IMR-90 (cell line): ENCODE results near the gene TTBK2. TPM values are rescaled to one million over a fixed set of nuclear protein-coding genes. Genes with fewer than 3 reads are reported as not detected.

Source experiments
- ATAC-seq: fragments of 200-7000 bp; cut with Tn5 transposase; 2 replicates; pipeline ENCODE4 v1.9.1; 2020; ENCODE audit warnings: low read depth, mild to moderate bottlenecking, moderate library complexity
- BruUV-seq: library from RNA; stranded (reverse); fragments of 400-500 nt; replicated peaks from 2 replicates; lab custom pipeline; 2021; lab: Mats Ljungman, UMichigan
- CTCF ChIA-PET: fragments of 300-600 bp; formaldehyde crosslinking; extraction: SDS; loops from one replicate; lab custom pipeline; 2021; ENCODE audit warnings: antibody characterized with exemption; lab: Yijun Ruan, JAX
- POLR2A ChIA-PET: fragments of 300-600 bp; sonication (Branson Sonifier 250); formaldehyde crosslinking; loops from one replicate; lab custom pipeline; 2022; ENCODE audit warnings: antibody characterized with exemption; ENCODE audit not compliant: unreplicated experiment; lab: Charles Lee
- DNase-seq: peaks from one replicate; pipeline ENCODE4 v3.0.0; 2013
- H2AFZ ChIP-seq: replicated peaks from 2 replicates; pipeline ENCODE3; 2013; ENCODE audit warnings: low read length, mild to moderate bottlenecking; ENCODE audit not compliant: poor library complexity
- H2AK5ac ChIP-seq: 2 replicates; pipeline ENCODE4 v1.6.1; 2013; ENCODE audit warnings: low read depth, low read length, inconsistent platforms
- H2AK9ac ChIP-seq: replicated peaks from 2 replicates; pipeline ENCODE3; 2013; ENCODE audit warnings: mild to moderate bottlenecking, low read depth, low read length, moderate library complexity; ENCODE audit not compliant: poor library complexity
- H2BK120ac ChIP-seq: 2 replicates; pipeline ENCODE4 v1.6.1; 2013; ENCODE audit warnings: low read depth, low read length, inconsistent platforms
- H2BK15ac ChIP-seq: 3 replicates; pipeline ENCODE4 v1.6.1; 2013; ENCODE audit warnings: low read depth, low read length, inconsistent platforms
- H2BK20ac ChIP-seq: 2 replicates; pipeline ENCODE4 v1.6.1; 2013; ENCODE audit warnings: low read depth, mild to moderate bottlenecking, inconsistent platforms, low read length, moderate library complexity
- H2BK5ac ChIP-seq: 2 replicates; pipeline ENCODE4 v1.6.1; 2013; ENCODE audit warnings: mild to moderate bottlenecking, low read depth, low read length, inconsistent platforms; ENCODE audit not compliant: poor library complexity, severe bottlenecking
- H3K14ac ChIP-seq: replicated peaks from 2 replicates; pipeline ENCODE4 v1.6.1; 2013; ENCODE audit warnings: low read depth, low read length, inconsistent platforms
- H3K18ac ChIP-seq: 2 replicates; pipeline ENCODE4 v1.6.1; 2013; ENCODE audit warnings: low read depth, low read length, control low read depth
- H3K23ac ChIP-seq: 2 replicates; pipeline ENCODE4 v1.6.1; 2013; ENCODE audit warnings: low read depth, low read length, inconsistent platforms
- H3K27ac ChIP-seq: 2 replicates; pipeline ENCODE4 v1.5.1; 2013; ENCODE audit warnings: mild to moderate bottlenecking, control low read depth, low read length; ENCODE audit not compliant: insufficient read depth
- H3K27me3 ChIP-seq: 2 replicates; pipeline ENCODE4 v1.6.1; 2013; ENCODE audit warnings: low read length; ENCODE audit not compliant: control insufficient read depth, insufficient read depth
- H3K36me3 ChIP-seq: 2 replicates; pipeline ENCODE4 v1.6.1; 2013; ENCODE audit warnings: low read length, mixed read lengths; ENCODE audit not compliant: control insufficient read depth, insufficient read depth
- H3K4ac ChIP-seq: 2 replicates; pipeline ENCODE4 v1.6.1; 2013; ENCODE audit warnings: low read depth, low read length, inconsistent platforms
- H3K4me1 ChIP-seq: 2 replicates; pipeline ENCODE4 v1.6.1; 2013; ENCODE audit warnings: low read length, mixed read lengths; ENCODE audit not compliant: control insufficient read depth, insufficient read depth
- H3K4me2 ChIP-seq: 2 replicates; pipeline ENCODE4 v1.6.1; 2013; ENCODE audit warnings: low read depth, mild to moderate bottlenecking, control low read depth, low read length, moderate library complexity
- H3K4me3 ChIP-seq: 2 replicates; pipeline ENCODE4 v1.5.1; 2013; ENCODE audit warnings: low read depth, mild to moderate bottlenecking, control low read depth, low read length, moderate library complexity; ENCODE audit not compliant: insufficient read depth
- H3K56ac ChIP-seq: 2 replicates; pipeline ENCODE4 v1.6.1; 2013; ENCODE audit warnings: low read length, inconsistent platforms; ENCODE audit not compliant: insufficient read depth; ENCODE audit errors: extremely low read depth
- H3K79me1 ChIP-seq, 2 experiments: 2 replicates each; pipeline ENCODE4 v1.6.1; 2013; ENCODE audit warnings: low read length in 2 of 2, inconsistent platforms in 1 of 2, low read depth in 1 of 2
- H3K9ac ChIP-seq: 2 replicates; pipeline ENCODE4 v1.6.1; 2013; ENCODE audit warnings: low read depth, low read length, control low read depth
- H3K9me1 ChIP-seq: 2 replicates; pipeline ENCODE4 v1.6.1; 2013; ENCODE audit warnings: low read length, inconsistent platforms; ENCODE audit not compliant: insufficient read depth
- H3K9me3 ChIP-seq: 2 replicates; pipeline ENCODE4 v1.6.1; 2013; ENCODE audit warnings: low read length; ENCODE audit not compliant: control insufficient read depth, insufficient read depth
- H4K20me1 ChIP-seq: 2 replicates; pipeline ENCODE4 v1.6.1; 2013; ENCODE audit warnings: low read length, inconsistent platforms; ENCODE audit not compliant: insufficient read depth
- H4K5ac ChIP-seq: 2 replicates; pipeline ENCODE4 v1.6.1; 2013; ENCODE audit warnings: mild to moderate bottlenecking, low read depth, low read length, control low read depth
- H4K8ac ChIP-seq, 2 experiments: 2 replicates each; pipeline ENCODE4 v1.6.1; 2013; ENCODE audit warnings: low read depth in 2 of 2, low read length in 2 of 2, control low read depth in 1 of 2, inconsistent platforms in 1 of 2
- H4K91ac ChIP-seq: 2 replicates; pipeline ENCODE4 v1.6.1; 2013; ENCODE audit warnings: low read depth, low read length, inconsistent platforms; ENCODE audit not compliant: insufficient read depth
- BHLHE40 ChIP-seq: fragments of 150-350 bp; IDR thresholded peaks from 2 replicates; pipeline ENCODE4 v1.6.1; 2016; ENCODE audit warnings: mild to moderate bottlenecking, low read depth, low read length
- CHD1 ChIP-seq: IDR thresholded peaks from 2 replicates; pipeline ENCODE4 v1.6.1; 2012; ENCODE audit warnings: low read depth, low read length, improper control_type of control experiment
- FOS ChIP-seq: fragments of 150-350 bp; IDR thresholded peaks from 2 replicates; pipeline ENCODE4 v1.6.1; 2016; ENCODE audit warnings: low read depth, low read length
- POLR2A ChIP-seq: IDR thresholded peaks from 2 replicates; pipeline ENCODE4 v1.6.1; 2012; ENCODE audit warnings: mild to moderate bottlenecking, low read depth, low read length
- WGBS, 2 experiments: methylation state at CpG; one replicate each; pipeline versions ENCODE4 v1.1.5 to v1.1.7; 2013; ENCODE audit warnings: missing lambda C conversion rate in 2 of 2; ENCODE audit not compliant: insufficient read length in 1 of 2; ENCODE audit errors: extremely low coverage in 2 of 2; 5-methylcytosine and 5-hydroxymethylcytosine counted together
- dilution Hi-C: fragments of 300-500 bp; cut with HindIII; formaldehyde crosslinking; loops from one replicate; pipeline ENCODE4 v1.14.3; 2018; ENCODE audit warnings: low sequenced_read_pairs; ENCODE audit not compliant: unreplicated experiment
- in situ Hi-C: fragments of 300-500 bp; cut with MboI; formaldehyde crosslinking; loops from 3 replicates; pipeline ENCODE4 v1.14.3; 2019; ENCODE audit warnings: low sequenced_read_pairs, inconsistent platforms, mixed read lengths
- intact Hi-C: fragments of 100-400 bp; cut with micrococcal nuclease; formaldehyde crosslinking; loops from 2 replicates; pipeline ENCODE4 v1.10.0; 2022
- polyA plus RNA-seq, 3 experiments: library from polyadenylated mRNA; depleted of rRNA; stranded (reverse); fragments of >200 nt; gene quantifications; 2 replicates each; pipeline ENCODE4 v1.2.3, GENCODE V29; 2012; ENCODE audit warnings: low replicate concordance in 1 of 3
- total RNA-seq: library from RNA; depleted of rRNA; stranded (reverse); fragments of >200 nt; gene quantifications from 2 replicates; pipeline ENCODE4 v1.2.3, GENCODE V29; 2012
- TF ChIP-seq, protein P1 (sequence below): conservative IDR thresholded peaks from 2 replicates; pipeline ENCODE4 v1.5.1; 2012; ENCODE audit warnings: mild to moderate bottlenecking, low read depth, low read length, improper control_type of control experiment

Gene TTBK2
- total and polyA plus RNA-seq, 2 of the 4 experiments (the other 2 are of a cell fraction), result 2.4 to 3.2 TPM

DNA sequence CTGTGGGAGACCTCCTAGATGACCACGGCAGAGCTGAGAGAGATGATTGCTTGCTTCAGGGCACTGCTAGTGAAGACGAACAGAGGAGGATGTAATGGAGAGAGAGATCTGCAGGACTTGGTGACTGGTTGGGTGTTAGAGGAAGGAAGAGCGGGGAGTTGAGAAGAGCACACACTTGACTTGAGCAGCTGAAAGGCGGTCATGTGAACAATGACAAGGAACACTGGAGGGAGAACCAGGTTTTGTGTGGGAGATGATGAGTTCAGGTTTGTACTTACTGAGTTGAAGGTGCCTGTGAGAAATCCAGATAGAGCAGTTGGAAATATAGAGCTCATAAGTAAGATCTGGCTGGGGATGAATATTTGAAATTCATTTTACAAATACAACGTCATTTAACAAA, 224.0 kb downstream of the TTBK2 start:
- Histone ChIP-seq H3K4ac (no peak overlapping the region), H3K18ac (no peak overlapping the region), H2BK15ac (no peak overlapping the region), H4K5ac (no peak overlapping the region), H3K23ac (no peak overlapping the region), H4K8ac (no peak overlapping the region), H4K91ac (no peak overlapping the region), H3K4me1 (no peaks in the 10 kb centered on the region), H2AK5ac (no peak overlapping the region), H2BK20ac (no peak overlapping the region), H3K9ac (no peak overlapping the region), H3K79me1 (no peaks in the 10 kb centered on the region; a peak in 1 of 4 replicates), H2AK9ac (no peak overlapping the region), H3K27ac (no peak overlapping the region), H3K4me2 (no peak overlapping the region), H3K36me3 (peaks cover 20% of the 10 kb centered on the region), H3K4me3 (no peak overlapping the region), H3K9me3 (no peaks in the 10 kb centered on the region), H2AFZ (no peak overlapping the region), H4K20me1 (no peaks in the 10 kb centered on the region), H3K56ac (no peak overlapping the region), H2BK5ac (no peak overlapping the region), H3K14ac (no peak overlapping the region), H3K9me1 (peaks cover 13% of the 10 kb centered on the region; the same call in 1 of the 2 replicates), H2BK120ac (no peak overlapping the region), H3K27me3 (no peaks in the 10 kb centered on the region)
- no peak for ATAC-seq
- 92% methylated on average over 4 of the region's 5 CpGs; no CpG with 5 or more reads in 1 of the 2 experiments for WGBS, 2 experiments
- TF ChIP-seq POLR2A, result no peak
- TF ChIP-seq CHD1, result no peak
- TF ChIP-seq BHLHE40, result no peak
- TF ChIP-seq, protein P1, sequence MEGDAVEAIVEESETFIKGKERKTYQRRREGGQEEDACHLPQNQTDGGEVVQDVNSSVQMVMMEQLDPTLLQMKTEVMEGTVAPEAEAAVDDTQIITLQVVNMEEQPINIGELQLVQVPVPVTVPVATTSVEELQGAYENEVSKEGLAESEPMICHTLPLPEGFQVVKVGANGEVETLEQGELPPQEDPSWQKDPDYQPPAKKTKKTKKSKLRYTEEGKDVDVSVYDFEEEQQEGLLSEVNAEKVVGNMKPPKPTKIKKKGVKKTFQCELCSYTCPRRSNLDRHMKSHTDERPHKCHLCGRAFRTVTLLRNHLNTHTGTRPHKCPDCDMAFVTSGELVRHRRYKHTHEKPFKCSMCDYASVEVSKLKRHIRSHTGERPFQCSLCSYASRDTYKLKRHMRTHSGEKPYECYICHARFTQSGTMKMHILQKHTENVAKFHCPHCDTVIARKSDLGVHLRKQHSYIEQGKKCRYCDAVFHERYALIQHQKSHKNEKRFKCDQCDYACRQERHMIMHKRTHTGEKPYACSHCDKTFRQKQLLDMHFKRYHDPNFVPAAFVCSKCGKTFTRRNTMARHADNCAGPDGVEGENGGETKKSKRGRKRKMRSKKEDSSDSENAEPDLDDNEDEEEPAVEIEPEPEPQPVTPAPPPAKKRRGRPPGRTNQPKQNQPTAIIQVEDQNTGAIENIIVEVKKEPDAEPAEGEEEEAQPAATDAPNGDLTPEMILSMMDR, result no peak
- no peak for TF ChIP-seq FOS
- in situ Hi-C loops, result no loop called here
- POLR2A ChIA-PET, result interaction anchor here (0.8 kb wide), 1 partner anchor 230 kb away, joined by 4 read pairs; no protein-coding TSS in a partner anchor
- CTCF ChIA-PET, result no interaction called here
- no TSS peak for BruUV-seq
- intact Hi-C loops, result no loop called here
- DNase-seq, result no peak
- dilution Hi-C loops, result no loop called here
